BJ (cell line): ENCODE measurements around the gene CSNK1E. TPM values are rescaled to one million over a fixed set of nuclear protein-coding genes. Genes with fewer than 3 reads are reported as not detected.

ENCODE experiments used
- CTCF ChIA-PET: fragments of 350-600 bp; formaldehyde crosslinking; extraction: SDS; loops from one replicate; lab custom pipeline; 2021; ENCODE audit warnings: antibody characterized with exemption, inconsistent platforms; lab: Yijun Ruan, JAX
- POLR2A ChIA-PET: fragments of 300-600 bp; sonication (Branson Sonifier 250); formaldehyde crosslinking; extraction: SDS; loops from one replicate; lab custom pipeline; 2021; ENCODE audit warnings: antibody characterized with exemption; lab: Charles Lee
- DNase-seq: peaks from one replicate; pipeline ENCODE4 v3.0.0-alpha.2; 2011; ENCODE audit warnings: low read depth
- H3K27me3 ChIP-seq: 2 replicates; pipeline ENCODE4 v1.6.0; 2011; ENCODE audit warnings: low read length; ENCODE audit not compliant: control insufficient read depth, insufficient read depth
- H3K36me3 ChIP-seq: 2 replicates; pipeline ENCODE4 v1.5.1; 2011; ENCODE audit warnings: low read length; ENCODE audit not compliant: control insufficient read depth, insufficient read depth
- H3K4me3 ChIP-seq: 2 replicates; pipeline ENCODE4 v1.5.1; 2011; ENCODE audit warnings: low read depth, mild to moderate bottlenecking, control low read depth, low read length
- CTCF ChIP-seq: IDR thresholded peaks from 2 replicates; pipeline ENCODE4 v1.5.1; 2011; ENCODE audit warnings: low read depth, mild to moderate bottlenecking, control low read depth, inconsistent platforms, low read length, moderate library complexity; ENCODE audit not compliant: insufficient read depth
- polyA plus RNA-seq: library from polyadenylated mRNA; depleted of rRNA; stranded (reverse); fragments of >200 nt; gene quantifications from 2 replicates; pipeline ENCODE4 v1.2.3, GENCODE V29; 2011

The CSNK1E gene
- polyA plus RNA-seq, 1 experiment: 183 TPM

DNA sequence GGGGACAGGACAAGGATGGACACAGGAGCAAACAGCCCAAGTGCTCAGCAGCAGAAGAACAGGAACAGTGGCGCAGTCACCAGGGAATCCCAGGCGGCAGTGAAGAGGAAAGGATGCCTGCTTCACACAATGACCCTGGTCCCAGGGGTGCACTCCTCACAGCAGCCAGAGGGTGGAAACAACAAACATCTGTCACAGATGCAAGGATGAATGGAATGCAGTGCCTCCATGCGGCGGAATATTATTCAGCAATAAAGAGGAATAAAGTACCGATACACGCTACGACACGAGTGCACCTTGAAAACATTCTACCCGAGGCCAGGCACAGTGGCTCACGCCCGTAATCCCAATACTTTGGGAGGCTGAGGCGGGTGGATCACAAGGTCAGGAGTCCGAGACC, 12.7 kb downstream of the CSNK1E start:
- no peak for DNase-seq
- ChIA-PET CTCF (interaction anchor here (0.6 to 1.0 kb wide), 3 partner anchors 20 to 1021 kb away, joined by 3 read pairs; no protein-coding TSS in a partner anchor), POLR2A (interaction anchor here (0.6 kb wide), 1 partner anchor 336 kb away, joined by 3 read pairs; no protein-coding TSS in a partner anchor)
- no peaks in the 10 kb centered on the region for H3K27me3 ChIP-seq
- peaks cover 54% of the 10 kb centered on the region for H3K36me3 ChIP-seq
- TF ChIP-seq CTCF: no peak
- H3K4me3 ChIP-seq: no peak overlapping the region

GRCh38 chr22:38303974-38304373, 13.3 kb downstream of the CSNK1E start:
- H3K4me3 ChIP-seq: no peak overlapping the region
- POLR2A ChIA-PET: no interaction called here
- no peak for TF ChIP-seq CTCF
- CTCF ChIA-PET: no interaction called here
- peaks cover 55% of the 10 kb centered on the region for H3K36me3 ChIP-seq
- DNase-seq: no peak
- H3K27me3 ChIP-seq: no peaks in the 10 kb centered on the region

DNA sequence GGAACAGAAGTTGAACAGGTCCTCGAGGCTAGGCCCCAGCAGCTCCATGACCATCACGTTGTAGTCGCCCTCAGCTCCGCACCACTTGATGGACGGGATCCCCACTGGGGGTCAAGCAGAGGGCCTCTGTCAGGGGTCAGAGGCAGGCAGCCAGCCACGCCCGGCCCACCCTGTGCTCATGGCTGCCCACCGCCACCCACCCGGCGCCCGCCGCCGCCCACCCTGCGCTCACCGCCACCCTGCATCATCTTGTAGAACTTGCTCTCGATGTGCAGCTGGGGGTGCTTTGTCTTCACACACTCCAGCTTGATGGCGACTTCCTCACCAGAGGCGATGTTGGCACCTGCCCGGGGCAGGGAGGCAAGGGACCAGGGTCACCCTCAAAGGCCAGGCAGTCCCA, 14.3 kb downstream of the CSNK1E start:
- ChIA-PET CTCF (interaction anchor here (1.3 kb wide), 1 partner anchor 14 kb away, joined by 3 read pairs; no protein-coding TSS in a partner anchor), POLR2A (no interaction called here)
- TF ChIP-seq CTCF: no peak
- H3K36me3 ChIP-seq: peaks cover 59% of the 10 kb centered on the region
- H3K4me3 ChIP-seq: no peak overlapping the region
- H3K27me3 ChIP-seq: no peaks in the 10 kb centered on the region
- no peak for DNase-seq

DNA sequence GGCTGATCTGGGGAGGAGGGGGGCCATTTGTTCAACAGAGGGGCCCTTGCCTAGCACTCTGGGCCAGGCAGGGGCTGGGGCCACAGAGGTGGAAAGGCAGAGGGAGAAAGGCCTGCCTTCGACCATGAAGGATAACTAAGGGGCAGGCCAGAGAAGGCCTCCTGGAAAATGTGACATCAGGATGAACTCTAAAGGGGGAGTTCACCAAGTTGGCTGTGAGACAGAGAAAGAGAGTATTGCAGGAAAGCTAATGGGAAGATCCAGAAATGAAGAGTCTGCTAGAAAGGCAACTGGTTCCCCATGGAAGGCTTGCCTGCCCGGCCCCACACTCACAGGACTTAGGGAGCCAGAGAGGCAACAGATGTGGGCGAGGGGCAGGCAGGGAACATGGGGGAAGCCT, 16.3 kb downstream of the CSNK1E start:
- H3K27me3 ChIP-seq: no peaks in the 10 kb centered on the region
- H3K4me3 ChIP-seq: no peak overlapping the region
- POLR2A ChIA-PET: no interaction called here
- peaks cover 71% of the 10 kb centered on the region for H3K36me3 ChIP-seq
- no peak for TF ChIP-seq CTCF
- no peak for DNase-seq
- CTCF ChIA-PET: no interaction called here

DNA sequence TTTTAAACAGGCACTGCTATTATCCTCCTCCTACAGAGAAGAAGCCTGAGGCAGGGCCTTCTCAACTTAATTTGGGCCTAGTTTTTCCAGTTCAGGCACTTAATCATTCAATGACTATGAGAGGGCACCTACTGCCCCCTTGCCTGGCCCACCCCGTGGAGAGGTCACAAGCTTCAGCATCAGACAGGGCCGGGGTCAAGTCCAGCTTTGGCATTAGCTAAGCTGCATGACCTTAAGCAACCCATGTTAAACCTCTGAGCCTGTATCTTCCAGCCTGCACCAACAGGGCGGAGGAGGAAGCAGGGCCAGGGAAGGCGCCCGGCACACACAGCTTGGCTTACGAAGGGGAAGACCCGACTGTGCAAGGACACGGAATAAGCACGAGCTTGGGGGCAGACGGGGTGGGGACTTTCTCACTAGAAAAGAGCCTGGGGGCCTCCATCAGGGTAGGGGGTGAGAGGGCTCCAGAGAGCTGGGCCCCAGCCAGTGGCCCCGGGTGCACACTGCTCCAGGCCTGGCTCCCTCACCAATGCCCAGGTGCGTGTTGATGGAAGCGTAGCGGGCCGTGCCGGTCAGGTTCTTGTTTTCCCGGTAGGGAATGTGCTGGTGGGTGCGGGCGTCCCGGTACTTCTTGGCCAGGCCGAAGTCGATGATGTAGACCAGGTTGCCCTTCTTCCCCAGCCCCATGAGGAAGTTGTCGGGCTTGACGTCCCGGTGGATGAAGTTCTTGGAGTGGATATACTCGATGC, 16.9 kb downstream of the CSNK1E start:
- peaks cover 76% of the 10 kb centered on the region for H3K36me3 ChIP-seq
- no peak overlapping the region for H3K4me3 ChIP-seq
- CTCF ChIA-PET: no interaction called here
- no peak for TF ChIP-seq CTCF
- no peaks in the 10 kb centered on the region for H3K27me3 ChIP-seq
- POLR2A ChIA-PET: no interaction called here
- DNase-seq: no peak
